HG02840 (cell line): ENCODE data around the gene GPR42.
"Not testable (repeated sequence)": the region's sequence is repeated elsewhere in the genome, so short reads cannot be mapped to it uniquely, and the experiment has no call there.

Experiments used
- ATAC-seq: cut with Tn5 transposase; IDR thresholded peaks from one replicate; pipeline ENCODE4 v1.9.1; 2021; ENCODE audit warnings: mild to moderate bottlenecking, moderate library complexity, moderate number of reproducible peaks; ENCODE audit not compliant: unreplicated experiment, low FRiP score

The GPR42 gene

GRCh38 chr19:35346193-35347052 lies 24.4 kb upstream of the GPR42 start:
- ATAC-seq, result no peak

- ATAC-seq, result peak; percentile 50
Observed at GRCh38 chr19:35347171-35347929, 23.5 kb upstream of the GPR42 start, which contains the start of gene FFAR1. Gene FFAR1, plus strand, starts transcription at chr19:35347902. Its CDS starts 3,650 bp downstream, at chr19:35351552.

- ATAC-seq, result no peak
Observed at GRCh38 chr19:35347930-35348298, 23.0 kb upstream of the GPR42 start.

- no peak for ATAC-seq
Observed at GRCh38 chr19:35348911-35349611, 21.8 kb upstream of the GPR42 start.

- ATAC-seq, result no peak
Observed at GRCh38 chr19:35349614-35350521, 21.0 kb upstream of the GPR42 start.

- no peak for ATAC-seq
Observed at GRCh38 chr19:35350591-35350990, 20.3 kb upstream of the GPR42 start.

GRCh38 chr19:35351411-35352176 lies 19.3 kb upstream of the GPR42 start:
- no peak for ATAC-seq

- no peak for ATAC-seq
Observed at GRCh38 chr19:35352177-35352447, 18.8 kb upstream of the GPR42 start.

- ATAC-seq, result no peak
Observed at GRCh38 chr19:35352448-35353304, 18.2 kb upstream of the GPR42 start.

- no peak for ATAC-seq
Observed at GRCh38 chr19:35353635-35354034, 17.2 kb upstream of the GPR42 start.

GRCh38 chr19:35354898-35355297 lies 16.0 kb upstream of the GPR42 start:
- no peak for ATAC-seq

GRCh38 chr19:35355791-35356460 lies 14.9 kb upstream of the GPR42 start:
- ATAC-seq, result no peak

- ATAC-seq, result no peak
Observed at GRCh38 chr19:35357867-35358573, 12.8 kb upstream of the GPR42 start, which contains the start of gene FFAR3. Gene FFAR3, plus strand, starts transcription at chr19:35358460. Its CDS starts 431 bp downstream, at chr19:35358891.

- ATAC-seq, result not testable (repeated sequence)
Observed at GRCh38 chr19:35358834-35359233, 12.0 kb upstream of the GPR42 start.

GRCh38 chr19:35359395-35359794 lies 11.5 kb upstream of the GPR42 start:
- ATAC-seq, result not testable (repeated sequence)

GRCh38 chr19:35360081-35360480 lies 10.8 kb upstream of the GPR42 start:
- not testable (repeated sequence) for ATAC-seq

GRCh38 chr19:35360880-35361420 lies 9.9 kb upstream of the GPR42 start:
- ATAC-seq, result no peak
